Epithelial cell of esophagus (primary cell): ENCODE measurements around the gene MDFI.
A peak's percentile ranks its signal among the peaks of the same experiment; 100 is the strongest.

Source experiments
- DNase-seq: peaks from one replicate; pipeline ENCODE4 v3.0.0; 2010; ENCODE audit warnings: low read depth
- H3K4me3 ChIP-seq: 2 replicates; pipeline ENCODE4 v1.5.1; 2011; ENCODE audit warnings: mild to moderate bottlenecking, low read length, control low read depth
- CTCF ChIP-seq: IDR thresholded peaks from 2 replicates; pipeline ENCODE4 v1.5.1; 2011; ENCODE audit warnings: low read depth, mild to moderate bottlenecking, low read length, control low read depth, inconsistent platforms; ENCODE audit not compliant: insufficient read depth; ENCODE audit errors: missing control alignments

MDFI gene

GRCh38 chr6:41652866-41653652 lies 14.8 kb downstream of the MDFI start:
- H3K4me3 ChIP-seq, result no peak overlapping the region
- peak; percentile 67 for DNase-seq
- no peak for TF ChIP-seq CTCF

GRCh38 chr6:41653691-41654090 lies 15.4 kb downstream of the MDFI start:
- no peak for TF ChIP-seq CTCF
- H3K4me3 ChIP-seq, result no peak overlapping the region

GRCh38 chr6:41654151-41654697 lies 16.0 kb downstream of the MDFI start:
- H3K4me3 ChIP-seq, result no peak overlapping the region
- no peak for DNase-seq
- TF ChIP-seq CTCF, result no peak

More at GRCh38 chr6:41653691-41654090, 15.4 kb downstream of the MDFI start:
- no peak for DNase-seq

- no peak for TF ChIP-seq CTCF
- no peak for DNase-seq
- no peak overlapping the region for H3K4me3 ChIP-seq
Measured at GRCh38 chr6:41654698-41655151, 16.5 kb downstream of the MDFI start.

- TF ChIP-seq CTCF, result no peak
Measured at GRCh38 chr6:41655176-41655575, 16.9 kb downstream of the MDFI start.

GRCh38 chr6:41655646-41656001 lies 17.4 kb downstream of the MDFI start:
- DNase-seq, result peak; percentile 20
- no peak overlapping the region for H3K4me3 ChIP-seq
- TF ChIP-seq CTCF, result no peak

More at GRCh38 chr6:41655176-41655575, 16.9 kb downstream of the MDFI start:
- DNase-seq, result no peak
- H3K4me3 ChIP-seq, result no peak overlapping the region
